Upper lobe of left lung (tissue), 4 donors: ENCODE results near the gene WDTC1.

Experiments used
- CTCF ChIP-seq, 6 experiments: fragments of 450-650 bp in 4 of 6; fragments of 200-600 bp in 2 of 6; sonication (generic) in 2 of 6; IDR thresholded peaks; one replicate each; pipeline ENCODE4 v1.5.1; 2016 to 2019; ENCODE audit warnings: antibody characterized with exemption in 6 of 6
- EP300 ChIP-seq, 4 donors: sonication (generic); formaldehyde crosslinking; IDR thresholded peaks; one replicate each; pipeline ENCODE4 v1.5.1; 2017; ENCODE audit warnings: antibody characterized with exemption in 4 of 4, control low read depth in 2 of 4
- POLR2A ChIP-seq, 4 donors: fragments of 450-650 bp; IDR thresholded peaks; one replicate each; pipeline ENCODE4 v1.5.1; 2016 to 2017; ENCODE audit warnings: antibody characterized with exemption in 4 of 4, mild to moderate bottlenecking in 2 of 4

DNA sequence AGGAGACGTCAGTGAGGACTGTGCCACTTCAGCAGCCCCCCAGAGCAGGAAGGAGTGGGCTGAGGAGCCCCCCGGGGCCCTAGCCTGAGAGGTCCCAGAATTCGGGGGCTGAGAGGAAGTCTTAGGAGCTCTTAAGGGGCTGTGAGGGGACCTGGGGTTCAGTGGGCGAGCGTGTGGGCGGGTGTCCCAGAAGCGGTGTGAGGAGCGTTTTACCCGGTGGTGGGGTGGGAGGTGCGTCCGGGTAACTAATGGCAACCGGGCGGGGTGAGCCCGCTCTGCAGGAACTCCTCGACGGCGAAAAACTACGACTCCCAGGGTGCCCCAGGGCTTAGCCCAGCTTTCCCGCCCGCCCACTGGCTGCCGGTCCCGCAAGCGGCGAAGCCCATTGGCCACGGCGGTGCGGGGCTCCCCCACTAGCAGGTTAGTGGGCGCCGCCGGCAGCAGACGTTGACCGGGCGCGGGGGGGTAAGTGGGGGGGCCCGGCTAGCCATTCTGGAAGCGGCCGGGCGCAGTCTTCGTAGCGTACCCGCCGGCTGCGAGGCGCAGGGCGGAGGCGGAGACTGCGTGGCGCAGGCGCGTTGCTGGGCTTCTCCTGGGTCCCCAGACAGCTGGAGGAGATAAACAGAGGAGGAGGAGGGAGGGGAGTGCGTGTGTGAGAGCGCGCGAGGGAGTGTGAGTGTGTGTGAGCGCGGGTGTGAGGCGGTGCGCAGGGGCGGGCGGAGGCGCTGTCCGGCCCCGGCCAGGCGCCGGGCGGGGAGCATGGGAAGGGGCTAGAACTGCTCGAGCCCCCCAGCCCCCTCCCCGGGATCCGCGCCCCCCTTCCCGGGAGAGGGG, at the start of gene WDTC1:
- TF ChIP-seq CTCF (IDR thresholded peaks at IDR 0.05) (peak in 1 of 6 experiments; percentile 18), POLR2A (IDR thresholded peaks at IDR 0.05) (peak in 1 of 4 donors; percentile 80), EP300 (IDR thresholded peaks at IDR 0.05) (no peak)
